K562 (cell line): Measurements from ENCODE around the gene OTOL1. TPM values are rescaled to one million over a fixed set of nuclear protein-coding genes. Genes with fewer than 3 reads are reported as not detected.

Experiments
- ATAC-seq: fragments of 200-7000 bp; cut with Tn5 transposase; 3 replicates; pipeline ENCODE4 v1.9.1; 2020; ENCODE audit warnings: moderate library complexity
- BruUV-seq: library from RNA; stranded (reverse); fragments of 400-500 nt; replicated peaks from 2 replicates; lab custom pipeline; 2021; lab: Mats Ljungman, UMichigan
- CTCF ChIA-PET: fragments of 300-600 bp; formaldehyde crosslinking; extraction: SDS; loops from one replicate; lab custom pipeline; 2021; ENCODE audit warnings: low intra/inter-chr PET ratio; lab: Yijun Ruan, JAX
- POLR2A ChIA-PET: fragments of 300-600, 350-650 bp; sonication (Branson Sonifier 250); formaldehyde crosslinking; extraction: SDS; loops from one replicate; lab custom pipeline; 2021; ENCODE audit warnings: antibody characterized with exemption, inconsistent platforms; lab: Yijun Ruan, JAX
- DNase-seq, 4 experiments: peaks; one replicate each; pipeline versions ENCODE4 v3.0.0 to v3.0.0-alpha.2; 2011 to 2018; ENCODE audit warnings: low spot score in 3 of 4, mixed read lengths in 3 of 4; ENCODE audit errors: extremely low read depth in 1 of 4
- FAIRE-seq: peaks from 2 replicates; lab custom pipeline; 2011; peaks lifted over from hg19 to GRCh38; lab: Jason Lieb, UNC
- H2AFZ ChIP-seq: 2 replicates; pipeline ENCODE4 v1.6.0; 2011; ENCODE audit warnings: low read depth, low read length, control low read depth, inconsistent platforms
- H3K27ac ChIP-seq: fragments of 200-600 bp; 3 replicates; pipeline ENCODE4 v1.8.0; 2011; ENCODE audit warnings: low read depth, mild to moderate bottlenecking, control low read depth, inconsistent platforms, low read length, moderate library complexity, mixed read lengths; ENCODE audit errors: extremely low read depth
- H3K27me3 ChIP-seq, 2 experiments: fragments of 300-600 bp in 1 of 2; 2 replicates in 1 of 2; 3 replicates in 1 of 2; pipeline versions ENCODE4 v1.6.0 to v1.8.0; 2011; ENCODE audit warnings: inconsistent platforms in 2 of 2, low read length in 2 of 2, mild to moderate bottlenecking in 1 of 2, mixed read lengths in 1 of 2, moderate library complexity in 1 of 2; ENCODE audit not compliant: control insufficient read depth in 2 of 2, insufficient read depth in 2 of 2
- H3K36me3 ChIP-seq: fragments of 300-600 bp; 3 replicates; pipeline ENCODE4 v1.8.0; 2011; ENCODE audit warnings: mild to moderate bottlenecking, low read length, inconsistent platforms; ENCODE audit not compliant: control insufficient read depth, insufficient read depth
- H3K4me1 ChIP-seq, 2 experiments: fragments of 200-600 bp in 1 of 2; replicated peaks in 1 of 2; 2 replicates in 1 of 2; 3 replicates in 1 of 2; pipeline versions ENCODE4 v1.5.1 to v1.8.0; 2011; ENCODE audit warnings: inconsistent platforms in 2 of 2, low read length in 2 of 2, mild to moderate bottlenecking in 1 of 2, mixed read lengths in 1 of 2, moderate library complexity in 1 of 2; ENCODE audit not compliant: control insufficient read depth in 2 of 2, insufficient read depth in 2 of 2
- H3K4me2 ChIP-seq: 2 replicates; pipeline ENCODE4 v1.6.1; 2011; ENCODE audit warnings: low read length, control low read depth, inconsistent platforms, mixed read lengths; ENCODE audit not compliant: insufficient read depth
- H3K4me3 ChIP-seq: fragments of 200-600 bp; sonication (generic), shearing (Covaris generic); 2 replicates; pipeline ENCODE4 v1.5.1; 2016; ENCODE audit warnings: control low read depth, inconsistent platforms
- H3K79me2 ChIP-seq: fragments of 200-600 bp; 3 replicates; pipeline ENCODE4 v1.8.0; 2011; ENCODE audit warnings: low read length, inconsistent platforms; ENCODE audit not compliant: control insufficient read depth, insufficient read depth
- H3K9ac ChIP-seq, 2 experiments: 2 replicates each; pipeline versions ENCODE4 v1.6.0 to v1.6.1; 2011; ENCODE audit warnings: low read depth in 2 of 2, low read length in 2 of 2, control low read depth in 1 of 2, inconsistent platforms in 1 of 2, mild to moderate bottlenecking in 1 of 2, mixed read lengths in 1 of 2; ENCODE audit not compliant: insufficient read depth in 1 of 2
- H3K9me1 ChIP-seq: one replicate; pipeline ENCODE4 v1.6.0; 2011; ENCODE audit warnings: inconsistent platforms, mild to moderate bottlenecking, low read length, moderate library complexity; ENCODE audit not compliant: control insufficient read depth, insufficient read depth
- H3K9me3 ChIP-seq: replicated peaks from 2 replicates; pipeline ENCODE4 v1.5.1; 2011; ENCODE audit warnings: low read depth, low read length, inconsistent platforms; ENCODE audit not compliant: control insufficient read depth, insufficient read depth
- H4K20me1 ChIP-seq: replicated peaks from 2 replicates; pipeline ENCODE4 v1.6.1; 2011; ENCODE audit warnings: low read length, inconsistent platforms, mixed read lengths; ENCODE audit not compliant: control insufficient read depth, insufficient read depth
- ZNF232 ChIP-seq: sonication (generic); formaldehyde crosslinking; IDR thresholded peaks from 2 replicates; pipeline ENCODE4 v1.8.0; 2022; ENCODE audit warnings: mild to moderate bottlenecking, missing genetic modification reagents
- WGBS: fragments of 100-300 bp; shearing (Covaris generic); methylation state at CpG from one replicate; pipeline ENCODE4 v1.1.6; 2016; ENCODE audit warnings: low coverage, mixed read lengths; ENCODE audit not compliant: insufficient coverage; ENCODE audit errors: missing lambda C conversion rate; 5-methylcytosine and 5-hydroxymethylcytosine counted together
- in situ Hi-C: fragments of 300-500 bp; cut with MboI; formaldehyde crosslinking; loops from 4 replicates; pipeline ENCODE4 v1.15.0; 2018; ENCODE audit warnings: inconsistent platforms, mixed read lengths
- intact Hi-C: fragments of 100-400 bp; cut with micrococcal nuclease; formaldehyde crosslinking; loops from 2 replicates; pipeline ENCODE4 v1.14.2; 2022
- polyA plus RNA-seq, 8 experiments: library from polyadenylated mRNA; depleted of rRNA in 4 of 8; stranded (reverse) in 5 of 8; unstranded in 3 of 8; fragments of >200 nt; fragmentation: Nextera tagmentation in 2 of 8; fragmentation: Illumina TruSeq in 1 of 8; extraction: Ambion mirVana in 2 of 8; extraction: Trizol in 1 of 8; gene quantifications; 2 replicates each; pipeline versions ENCODE4 v1.2.1 to v1.2.3, GENCODE V29; 2011 to 2014; ENCODE audit warnings: inconsistent platforms in 1 of 8, missing spikeins in 1 of 8
- total RNA-seq, 7 experiments: library from RNA; depleted of rRNA in 6 of 7; stranded (reverse); fragments of >200 nt in 6 of 7; fragmentation: Illumina TruSeq in 2 of 7; extraction: Trizol in 2 of 7; gene quantifications; 2 replicates each; pipeline versions ENCODE4 v1.2.1 to v1.2.3, GENCODE V29; 2011 to 2021; ENCODE audit warnings: low replicate concordance in 1 of 7

OTOL1 gene
- total and polyA plus RNA-seq, 9 of the 15 experiments (the other 6 are each of a cell fraction or from before 2014, with no cell fraction given), result not detected

DNA sequence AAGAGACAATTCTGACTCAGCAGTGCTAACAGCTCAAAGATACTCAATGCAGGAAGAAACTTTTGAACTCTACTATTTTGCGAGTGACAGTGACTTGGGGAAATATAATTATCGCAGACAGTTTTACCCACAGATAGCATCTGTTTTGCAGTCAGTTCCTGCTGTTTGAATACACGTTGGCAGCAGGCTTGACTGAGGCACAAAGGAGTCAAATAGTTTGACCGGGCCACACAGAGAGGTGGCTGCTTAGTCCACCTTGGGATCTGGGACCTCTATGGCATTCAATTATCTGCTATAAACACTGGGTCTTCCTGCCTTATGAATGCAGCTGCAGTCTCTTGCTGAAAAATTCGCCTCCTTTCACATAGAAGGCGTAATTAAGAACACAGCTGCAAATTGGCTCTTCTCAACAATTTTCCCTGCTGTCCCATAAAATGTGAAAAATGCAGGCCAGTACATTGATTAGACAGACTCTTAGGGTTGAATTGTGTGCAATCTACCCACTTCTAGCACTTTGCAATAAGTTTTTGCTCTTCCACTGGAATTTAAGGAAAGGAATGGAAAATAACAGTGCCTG lies 56.5 kb downstream of the OTOL1 start:
- H3K79me2 ChIP-seq, result no peaks in the 10 kb centered on the region
- H3K27ac ChIP-seq, result no peak overlapping the region
- TF ChIP-seq ZNF232 (CRISPR knock-in tag), result no peak
- no peak overlapping the region for H2AFZ ChIP-seq
- no peak overlapping the region for H3K4me3 ChIP-seq
- no peaks in the 10 kb centered on the region for H3K9me1 ChIP-seq
- ChIA-PET POLR2A (no interaction called here), CTCF (no interaction called here)
- ATAC-seq (no peak), FAIRE-seq (no peak), DNase-seq (no peak)
- no peaks in the 10 kb centered on the region for H4K20me1 ChIP-seq
- in situ Hi-C loops, result no loop called here
- H3K9me3 ChIP-seq, result no peaks in the 10 kb centered on the region
- no peak overlapping the region for H3K9ac ChIP-seq
- BruUV-seq, result no TSS peak
- no peaks in the 10 kb centered on the region for H3K27me3 ChIP-seq
- H3K4me2 ChIP-seq, result no peak overlapping the region
- WGBS, result 3% methylated on average over 6 of the region's 6 CpGs
- no peaks in the 10 kb centered on the region for H3K36me3 ChIP-seq
- H3K4me1 ChIP-seq, result no peaks in the 10 kb centered on the region
- intact Hi-C loops, result no loop called here

Other genes with a start within 250 kb of the OTOL1 start
- not detected in 2 replicates for gene SPTSSB, start 125.3 kb upstream of the OTOL1 start, total RNA-seq (2014; rRNA removed)
- not detected in 2 replicates for gene SPTSSB, start 125.3 kb upstream of the OTOL1 start, total RNA-seq (2014; rRNA removed; fragmentation: Illumina TruSeq; extraction: Trizol)
- not detected in 2 replicates for gene SPTSSB, start 125.3 kb upstream of the OTOL1 start, total RNA-seq (2015; rRNA removed; fragmentation: Illumina TruSeq; extraction: Trizol)
- 0.07 and 0.42 TPM in 2 replicates for gene SPTSSB, start 125.3 kb upstream of the OTOL1 start, total RNA-seq (2021)
- not detected in 2 replicates for gene SPTSSB, start 125.3 kb upstream of the OTOL1 start, polyA plus RNA-seq (2011; rRNA removed)
- gene SPTSSB, start 125.3 kb upstream of the OTOL1 start, polyA plus RNA-seq (2014; fragmentation: Illumina TruSeq; extraction: Trizol), result not detected in 2 replicates
- gene SPTSSB, start 125.3 kb upstream of the OTOL1 start, polyA plus RNA-seq (2014; fragmentation: Nextera tagmentation; extraction: Ambion mirVana), result not detected
- not detected in 2 replicates for gene SPTSSB, start 125.3 kb upstream of the OTOL1 start, polyA plus RNA-seq (2014; rRNA removed)